Activated naive CD4-positive, alpha-beta T cell (primary cell): ENCODE results near the gene NPEPL1.

Source experiments
- DNase-seq, 4 experiments: peaks; one replicate each; lab custom pipeline; 2025; lab: John Stamatoyannopoulos, UW

Gene NPEPL1

GRCh38 chr20:58657986-58658385 is 34.6 kb upstream of the NPEPL1 start:
- no peak for DNase-seq

GRCh38 chr20:58658760-58659159 is 33.8 kb upstream of the NPEPL1 start:
- no peak for DNase-seq

- no peak for DNase-seq
Observed at GRCh38 chr20:58659841-58660240, 32.8 kb upstream of the NPEPL1 start.

- peak in 2 of 4 experiments; percentile 34 to 52 for DNase-seq
Observed at GRCh38 chr20:58660855-58661597, 31.6 kb upstream of the NPEPL1 start.

GRCh38 chr20:58661598-58662473 is 30.8 kb upstream of the NPEPL1 start:
- DNase-seq = no peak

GRCh38 chr20:58664331-58664730 is 28.3 kb upstream of the NPEPL1 start:
- no peak for DNase-seq

- no peak for DNase-seq
Observed at GRCh38 chr20:58664883-58665282, 27.7 kb upstream of the NPEPL1 start.

- DNase-seq = no peak
Observed at GRCh38 chr20:58665606-58666005, 27.0 kb upstream of the NPEPL1 start.

GRCh38 chr20:58666702-58667101 is 25.9 kb upstream of the NPEPL1 start:
- DNase-seq = no peak

GRCh38 chr20:58667975-58668374 is 24.6 kb upstream of the NPEPL1 start:
- DNase-seq = no peak

GRCh38 chr20:58668901-58669286 is 23.7 kb upstream of the NPEPL1 start:
- DNase-seq = no peak

- DNase-seq = no peak
Observed at GRCh38 chr20:58669287-58670006, 23.2 kb upstream of the NPEPL1 start.

GRCh38 chr20:58670102-58670501 is 22.5 kb upstream of the NPEPL1 start:
- no peak for DNase-seq

GRCh38 chr20:58670659-58671058 is 21.9 kb upstream of the NPEPL1 start:
- no peak for DNase-seq

GRCh38 chr20:58673119-58673518 is 19.5 kb upstream of the NPEPL1 start:
- no peak for DNase-seq

GRCh38 chr20:58675146-58675584 is 17.4 kb upstream of the NPEPL1 start:
- no peak for DNase-seq

GRCh38 chr20:58675641-58676040 is 17.0 kb upstream of the NPEPL1 start:
- DNase-seq = no peak

- DNase-seq = no peak
Observed at GRCh38 chr20:58676161-58676560, 16.4 kb upstream of the NPEPL1 start.

GRCh38 chr20:58677079-58677604 is 15.5 kb upstream of the NPEPL1 start:
- DNase-seq = no peak

GRCh38 chr20:58677808-58678207 is 14.8 kb upstream of the NPEPL1 start:
- no peak for DNase-seq

GRCh38 chr20:58678806-58679205 is 13.8 kb upstream of the NPEPL1 start:
- no peak for DNase-seq
